K562 (cell line): ENCODE data around the gene HLA-DQA2. TPM values are rescaled to one million over a fixed set of nuclear protein-coding genes. Genes with fewer than 3 reads are reported as not detected.

ENCODE experiments used
- CHD7 ChIP-seq: fragments of 200-600 bp; sonication (generic); IDR thresholded peaks from one replicate; pipeline ENCODE4 v1.6.1; 2012; ENCODE audit warnings: mild to moderate bottlenecking, low read depth, low read length, inconsistent platforms
- DACH1 ChIP-seq: fragments of 450-650 bp; IDR thresholded peaks from 2 replicates; pipeline ENCODE4 v1.6.1; 2018; ENCODE audit not compliant: partially characterized antibody
- NELFE ChIP-seq: IDR thresholded peaks from 2 replicates; pipeline ENCODE4 v1.6.1; 2011; ENCODE audit warnings: mild to moderate bottlenecking; ENCODE audit not compliant: insufficient read depth, insufficient read length
- SNAPC5 ChIP-seq: fragments of 250-450 bp; sonication (Bioruptor Pico); IDR thresholded peaks from 2 replicates; pipeline ENCODE4 v1.8.0; 2021; ENCODE audit warnings: moderate library complexity, mild to moderate bottlenecking, inconsistent platforms
- polyA plus RNA-seq, 8 experiments: library from polyadenylated mRNA; depleted of rRNA in 4 of 8; stranded (reverse) in 5 of 8; unstranded in 3 of 8; fragments of >200 nt; fragmentation: Nextera tagmentation in 2 of 8; fragmentation: Illumina TruSeq in 1 of 8; extraction: Ambion mirVana in 2 of 8; extraction: Trizol in 1 of 8; gene quantifications; 2 replicates each; pipeline versions ENCODE4 v1.2.1 to v1.2.3, GENCODE V29; 2011 to 2014; ENCODE audit warnings: inconsistent platforms in 1 of 8, missing spikeins in 1 of 8
- total RNA-seq, 7 experiments: library from RNA; depleted of rRNA in 6 of 7; stranded (reverse); fragments of >200 nt in 6 of 7; fragmentation: Illumina TruSeq in 2 of 7; extraction: Trizol in 2 of 7; gene quantifications; 2 replicates each; pipeline versions ENCODE4 v1.2.1 to v1.2.3, GENCODE V29; 2011 to 2021; ENCODE audit warnings: low replicate concordance in 1 of 7

The HLA-DQA2 gene
- total and polyA plus RNA-seq, 9 of the 15 experiments (the other 6 are each of a cell fraction or from before 2014, with no cell fraction given) = not detected

GRCh38 chr6:32697031-32697430, 44.2 kb upstream of the HLA-DQA2 start (continued):
- no peak for TF ChIP-seq CHD7
- TF ChIP-seq NELFE = no peak
- no peak for TF ChIP-seq DACH1
- TF ChIP-seq SNAPC5 (CRISPR knock-in tag) = no peak
